HuH-7.5 (cell line): ENCODE data around the gene TGFBI.

Source experiments
- DNase-seq: peaks from one replicate; pipeline ENCODE4 v3.0.0; 2011; ENCODE audit warnings: low spot score

The TGFBI gene

DNA sequence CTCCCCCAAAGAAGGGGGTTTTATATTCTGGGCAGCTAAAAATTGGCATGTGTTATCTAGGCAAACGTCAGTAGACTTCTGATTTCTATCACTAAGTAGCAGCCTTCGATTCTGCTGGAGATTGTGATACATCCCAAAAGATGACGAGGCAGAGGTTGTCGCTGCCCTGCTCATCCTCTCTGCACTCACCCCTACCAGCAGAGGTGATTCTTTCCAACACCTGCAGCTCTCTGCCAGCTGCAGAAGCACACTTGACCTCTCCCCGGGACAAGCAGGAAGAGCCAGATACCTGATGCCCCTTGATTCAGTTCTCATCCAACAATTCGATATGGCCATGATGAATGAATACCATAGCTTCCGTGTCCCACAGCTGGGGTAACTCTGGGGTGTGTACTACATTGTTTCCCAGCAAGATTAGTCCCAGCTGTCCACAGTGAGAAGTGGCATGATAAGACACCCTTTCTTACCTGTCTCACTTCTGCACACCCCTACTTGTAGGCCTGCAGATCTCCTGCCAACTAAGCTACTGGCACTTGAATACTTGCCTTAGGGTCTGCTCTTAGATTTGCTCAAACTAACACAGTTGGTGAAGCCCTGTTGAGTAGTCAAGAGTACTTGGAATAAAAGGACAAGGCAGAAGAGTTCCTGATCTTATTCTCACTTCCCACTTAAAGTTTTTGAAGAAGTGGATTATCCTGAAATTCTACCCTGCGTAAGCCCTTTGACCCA, 66.3 kb downstream of the TGFBI start:
- DNase-seq, result no peak

DNA sequence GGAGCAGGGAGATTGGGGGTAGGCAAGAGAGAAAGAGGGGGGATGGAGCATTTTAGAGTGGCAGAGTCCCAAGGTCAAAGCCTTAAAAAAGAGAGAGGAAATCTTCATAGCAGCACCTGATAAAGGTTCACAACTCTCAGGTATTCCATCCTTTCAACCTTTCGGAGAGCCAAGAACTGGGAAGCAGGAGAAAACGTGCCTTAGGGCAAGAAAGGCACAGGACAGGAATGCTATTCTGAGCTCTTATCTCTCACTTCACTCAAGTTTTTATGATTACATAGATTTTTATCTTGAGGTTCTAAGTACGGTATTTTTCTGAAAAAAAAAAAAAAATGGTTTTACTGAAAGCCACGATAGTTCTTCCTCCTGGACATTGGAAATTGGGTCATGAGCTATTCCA, 69.4 kb downstream of the TGFBI start:
- no peak for DNase-seq

DNA sequence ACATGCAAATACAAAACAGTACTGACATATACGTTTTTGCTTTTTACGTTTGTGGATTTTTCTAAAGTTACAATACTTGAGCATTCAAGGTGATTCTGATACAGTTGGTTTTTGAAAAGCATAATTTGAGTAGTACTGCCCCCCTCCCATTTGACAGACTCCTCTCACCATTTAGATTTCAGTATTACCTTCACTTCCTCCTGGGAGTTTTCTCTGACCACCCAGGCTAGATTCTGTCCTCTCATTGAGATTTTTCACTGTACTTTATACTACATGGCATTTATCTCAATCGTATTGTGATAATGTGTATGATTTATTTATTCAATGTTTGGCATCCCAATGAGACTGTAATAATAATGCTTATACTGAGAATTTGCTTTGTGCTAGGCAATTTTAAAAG, 71.1 kb downstream of the TGFBI start:
- DNase-seq, result no peak

DNA sequence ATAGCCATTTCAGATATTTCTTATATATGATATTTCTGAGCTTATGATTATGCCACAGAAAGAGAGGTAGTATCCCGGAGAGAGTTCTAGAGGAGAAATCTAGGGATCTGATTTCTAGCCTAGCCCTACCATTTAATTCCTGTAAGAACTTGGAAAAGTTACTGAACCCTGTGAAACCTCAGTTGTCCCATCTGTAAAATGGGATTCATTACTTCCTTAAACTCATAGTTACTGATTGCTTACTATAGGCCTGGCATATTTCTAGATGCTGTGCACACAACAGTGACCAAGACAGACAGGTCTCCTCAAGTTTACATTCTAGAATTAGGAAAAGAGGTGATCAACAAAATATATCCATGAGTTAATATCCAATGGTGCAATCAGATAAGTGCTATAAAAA, 73.1 kb downstream of the TGFBI start:
- no peak for DNase-seq

DNA sequence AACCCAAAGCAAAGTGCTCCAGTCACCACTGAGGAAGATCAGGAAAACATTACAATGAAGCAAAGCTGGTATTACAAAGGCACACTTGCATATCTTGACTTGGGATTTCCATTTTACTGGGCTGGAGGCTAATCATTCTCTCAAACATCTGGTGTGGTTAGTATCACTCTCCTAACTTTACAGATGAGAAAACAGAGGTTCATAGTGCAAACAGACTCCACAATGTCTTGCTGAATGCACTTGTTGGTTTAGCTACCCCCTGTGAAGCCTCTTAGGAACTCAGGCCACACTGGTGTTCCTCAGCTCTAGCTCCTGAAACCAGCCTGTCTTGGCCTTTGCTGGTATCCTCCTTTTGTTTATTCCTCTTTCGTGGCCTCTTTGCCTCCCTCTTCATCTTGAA, 74.3 kb downstream of the TGFBI start:
- no peak for DNase-seq

DNA sequence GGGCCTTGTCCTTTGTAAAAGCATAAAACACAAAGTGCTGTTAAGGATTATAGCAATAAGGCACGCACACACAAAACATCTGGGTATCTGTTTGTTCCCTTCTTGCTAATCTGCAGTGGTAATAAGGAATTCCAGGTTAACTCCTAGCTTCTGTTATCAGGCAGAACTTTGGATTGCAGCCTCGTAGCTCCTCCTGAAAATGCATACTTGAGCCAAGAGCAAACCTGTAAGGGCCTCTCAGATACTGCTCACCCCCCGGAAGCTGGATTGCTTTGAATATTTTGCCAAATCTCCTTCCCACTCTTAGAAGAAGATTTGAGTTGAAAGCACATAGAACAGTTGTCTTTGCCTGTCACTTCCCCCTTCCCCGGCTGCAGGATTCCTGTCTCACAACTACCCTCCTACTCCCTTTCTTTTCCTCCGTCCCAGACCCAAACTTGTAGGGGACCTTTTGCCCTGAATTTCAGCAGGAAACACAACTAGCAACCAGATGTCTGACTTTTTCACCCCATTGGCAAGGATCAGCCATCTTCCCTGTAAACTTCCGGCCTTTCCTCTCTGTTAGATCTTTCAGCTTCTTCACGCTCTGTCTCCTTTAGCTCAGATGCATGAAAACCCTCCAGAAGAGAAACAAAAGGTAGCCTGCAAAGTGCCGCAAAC, 75.6 kb downstream of the TGFBI start:
- no peak for DNase-seq

DNA sequence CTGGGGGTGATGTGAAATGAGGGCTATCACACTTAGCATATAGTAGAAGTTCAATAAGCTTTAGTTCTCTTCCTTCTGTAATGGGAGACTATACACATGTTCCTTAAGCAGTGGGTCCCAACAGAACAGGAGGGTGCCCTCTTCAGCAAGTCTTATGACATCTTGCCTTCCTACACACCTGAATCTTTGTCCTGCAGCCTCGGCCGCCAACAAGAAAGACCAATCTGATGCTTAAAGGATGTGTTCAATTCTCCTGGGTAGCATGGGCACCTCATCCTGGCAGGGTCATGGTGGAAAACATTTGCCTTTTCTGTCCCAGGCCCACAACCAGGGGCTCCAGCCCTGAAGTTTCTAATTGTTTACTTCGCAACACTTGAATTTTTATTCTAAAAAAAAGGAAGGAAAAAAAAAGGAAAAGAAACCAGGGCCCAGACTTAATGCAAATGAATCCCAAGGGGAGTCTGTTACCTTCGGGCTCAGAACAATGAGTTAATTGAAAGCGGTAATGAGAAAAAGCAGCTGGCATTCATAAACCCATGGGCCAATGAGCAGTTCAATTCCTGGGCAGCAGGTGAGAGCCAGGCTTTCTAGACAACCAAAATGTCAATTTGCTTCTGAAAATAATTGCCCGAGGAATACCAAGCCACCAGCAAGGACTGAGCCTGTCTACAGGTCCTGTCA, 77.7 kb downstream of the TGFBI start:
- DNase-seq, result no peak

DNA sequence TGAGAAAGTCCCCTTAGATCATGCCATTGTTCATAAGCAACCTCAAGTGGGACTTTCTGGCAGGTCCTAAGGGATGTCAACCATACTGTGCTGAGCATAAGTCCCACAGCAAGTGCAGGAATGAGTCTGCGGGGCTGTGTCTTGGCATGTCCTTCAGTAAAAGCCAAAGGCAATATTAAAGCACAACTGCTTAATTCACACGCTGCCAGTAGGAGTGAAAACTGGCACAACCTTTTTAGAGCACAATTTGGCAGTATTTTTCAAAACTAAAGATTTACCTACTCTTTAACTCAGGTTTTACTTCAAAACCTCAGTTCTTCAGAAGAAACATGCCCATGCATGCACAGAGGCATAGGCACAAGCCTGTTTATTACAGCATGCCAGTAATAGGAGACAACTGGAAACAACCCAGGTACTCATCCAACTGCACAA, 79.4 kb downstream of the TGFBI start:
- DNase-seq, result no peak

DNA sequence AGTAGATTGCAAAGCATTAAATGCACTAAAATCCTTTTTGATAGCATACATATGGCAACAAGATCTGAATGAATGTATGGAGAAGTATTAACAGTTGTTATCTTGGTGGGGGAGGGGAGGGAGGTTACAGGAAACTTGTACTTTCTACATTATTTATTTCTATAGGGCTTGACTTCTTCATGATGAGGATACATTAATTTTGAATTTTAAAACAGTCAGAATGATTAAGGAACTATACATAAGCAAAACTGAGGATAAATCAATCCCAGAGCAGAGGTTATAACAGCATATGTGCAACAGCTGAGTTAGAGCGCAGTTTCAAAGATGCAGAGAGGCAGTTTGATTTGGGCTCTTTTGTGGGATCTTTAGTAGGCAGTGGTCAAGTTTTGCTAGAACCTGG, 80.0 kb downstream of the TGFBI start:
- DNase-seq, result no peak

DNA sequence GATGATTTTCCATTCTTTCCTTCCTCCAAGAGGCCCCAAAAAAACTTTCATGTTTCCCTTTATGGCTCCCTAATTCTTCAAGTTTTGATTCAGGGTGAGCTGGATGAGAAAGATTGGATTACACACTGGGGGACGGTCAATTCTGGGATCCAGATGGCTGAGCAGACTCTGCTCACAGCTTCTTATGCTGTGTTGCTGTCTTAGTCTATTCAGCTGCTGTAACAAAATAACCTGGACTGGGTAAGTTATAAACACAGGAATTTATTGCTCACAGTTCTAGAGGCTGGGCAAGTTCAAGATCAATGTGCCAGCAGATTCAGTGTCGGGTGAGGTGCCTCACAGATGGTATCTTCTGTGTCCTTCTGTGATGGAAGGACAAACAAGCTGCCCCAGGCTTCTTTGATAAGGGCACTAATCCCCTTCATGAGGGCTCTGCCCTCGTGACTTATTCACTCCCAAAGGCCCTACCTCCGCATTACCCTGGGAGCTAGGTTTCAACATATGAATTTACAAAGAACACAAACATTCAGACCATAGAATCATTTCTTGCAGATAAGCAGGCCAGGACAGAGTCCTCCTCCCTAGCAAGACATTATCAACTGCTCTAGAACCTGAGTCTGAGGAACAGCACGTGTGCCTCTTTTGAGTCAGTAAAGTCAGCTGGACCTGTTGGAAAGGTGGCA, 80.8 kb downstream of the TGFBI start:
- no peak for DNase-seq
